Body of pancreas (tissue), 4 donors: Measurements from ENCODE around the gene TMED4. TPM values are rescaled to one million over a fixed set of nuclear protein-coding genes. Genes with fewer than 3 reads are reported as not detected.

Experiments used
- ATAC-seq: fragments of 150-250 bp; one replicate; pipeline ENCODE4 v1.9.1; 2016
- DNase-seq, 4 donors: peaks; one replicate each; pipeline ENCODE4 v3.0.0-alpha.2; 2019
- H3K27ac ChIP-seq, 4 donors: fragments of 200-600 bp; sonication (generic); 1 replicate in 3 of 4; 2 replicates in 1 of 4; pipeline versions ENCODE4 v1.5.1 to v1.6.1; 2016 to 2019; ENCODE audit warnings: mild to moderate bottlenecking in 1 of 4, mixed read lengths in 1 of 4, moderate library complexity in 1 of 4
- H3K27me3 ChIP-seq, 2 donors: fragments of 200-600 bp; sonication (generic); one replicate each; pipeline ENCODE4 v1.6.0; 2016; ENCODE audit warnings: mild to moderate bottlenecking in 1 of 2
- H3K36me3 ChIP-seq, 2 donors: fragments of 200-600 bp; sonication (generic); replicated peaks in 1 of 2; 2 replicates each; pipeline ENCODE4 v1.5.1; 2016; ENCODE audit warnings: low read depth in 2 of 2; ENCODE audit not compliant: insufficient read depth in 1 of 2
- H3K4me1 ChIP-seq: fragments of 200-600 bp; sonication (generic); one replicate; pipeline ENCODE4 v1.6.0; 2016
- H3K4me3 ChIP-seq, 2 donors: fragments of 200-600 bp; sonication (generic); 1 replicate in 1 of 2; 2 replicates in 1 of 2; pipeline ENCODE4 v1.5.1; 2016 to 2019
- H3K9me3 ChIP-seq, 3 donors: fragments of 200-600 bp; sonication (generic); 1 replicate in 2 of 3; 2 replicates in 1 of 3; pipeline ENCODE4 v1.5.1; 2016
- CTCF ChIP-seq, 7 experiments: fragments of 450-650 bp in 4 of 7; fragments of 200-600 bp in 3 of 7; sonication (generic) in 3 of 7; IDR thresholded peaks; one replicate each; pipeline ENCODE4 v1.5.1; 2016 to 2019; ENCODE audit warnings: antibody characterized with exemption in 7 of 7
- POLR2A ChIP-seq, 3 donors: fragments of 450-650 bp; IDR thresholded peaks; one replicate each; pipeline ENCODE4 v1.6.1; 2016; ENCODE audit warnings: antibody characterized with exemption in 3 of 3, mild to moderate bottlenecking in 2 of 3
- WGBS, 2 donors: methylation state at CpG; one replicate each; pipeline ENCODE4 v1.1.5; 2017; 5-methylcytosine and 5-hydroxymethylcytosine counted together
- intact Hi-C: fragments of 100-400 bp; cut with DNase I; formaldehyde crosslinking; loops from one replicate; pipeline ENCODE4 v1.15.1; 2023
- total RNA-seq, 2 donors: library from RNA; depleted of rRNA; stranded (reverse); fragments of >200 nt; gene quantifications; one replicate each; pipeline ENCODE4 v1.1.0, GENCODE V29; 2016

The TMED4 gene
- total RNA-seq, 2 donors from 2014 or later = 52.4 to 65.6 TPM

- intact Hi-C loops = no loop called here
- DNase-seq (no peak), ATAC-seq (no peak)
- 77 to 83% methylated on average over 5 of the region's 5 CpGs for WGBS, 2 donors
- Histone ChIP-seq H3K27ac (peak overlapping the region in 2 of 4 donors; percentile 14 to 73), H3K27me3 (no peaks in the 10 kb centered on the region), H3K4me3 (no peak overlapping the region), H3K36me3 (no peaks in the 10 kb centered on the region), H3K4me1 (peaks cover 40% of the 10 kb centered on the region), H3K9me3 (no peaks in the 10 kb centered on the region)
- TF ChIP-seq POLR2A (IDR thresholded peaks at IDR 0.05) (no peak), CTCF (IDR thresholded peaks at IDR 0.05) (no peak)
These were observed 39.7 kb upstream of the TMED4 start for GRCh38 chr7:44621750-44622103.

DNA sequence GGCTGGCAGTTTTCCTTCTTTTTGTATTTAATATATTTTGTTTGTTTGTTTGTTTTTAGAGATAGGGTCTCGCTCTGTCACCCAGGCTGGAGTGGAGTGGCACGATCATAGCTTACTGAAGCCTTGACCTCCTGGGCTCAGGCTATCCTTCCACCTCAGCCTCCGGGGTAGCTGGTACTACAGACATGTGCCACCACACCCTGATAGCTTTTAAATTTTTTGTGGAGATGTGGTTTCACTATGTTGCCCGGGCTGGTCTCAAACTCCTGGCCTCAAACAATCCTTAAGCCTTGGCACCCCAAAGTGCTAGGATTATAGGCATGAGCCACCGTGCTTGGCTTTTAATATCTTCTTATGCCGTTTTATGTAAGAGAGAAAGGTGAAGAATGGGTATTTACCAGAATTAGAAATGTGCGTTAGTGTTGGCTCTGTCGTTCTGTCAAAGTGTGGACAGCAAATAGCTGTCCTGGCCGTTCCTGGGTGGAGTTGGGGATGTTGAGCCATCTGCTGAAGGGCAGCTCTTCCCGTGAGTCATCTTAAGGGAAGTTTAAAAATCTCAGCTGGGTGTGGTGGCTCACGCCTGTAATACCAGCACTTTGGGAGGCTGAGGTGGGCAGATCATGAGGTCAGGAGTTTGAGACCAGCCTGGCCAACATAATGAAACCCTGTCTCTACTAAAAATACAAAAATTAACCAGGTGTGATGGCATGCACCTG is 39.2 kb upstream of the TMED4 start:
- intact Hi-C loops = no loop called here
- Histone ChIP-seq H3K4me1 (peaks cover 40% of the 10 kb centered on the region), H3K27me3 (no peaks in the 10 kb centered on the region), H3K36me3 (no peaks in the 10 kb centered on the region), H3K4me3 (no peak overlapping the region), H3K9me3 (no peaks in the 10 kb centered on the region), H3K27ac (peak overlapping the region in 2 of 4 donors; percentile 14 to 73)
- no peak for DNase-seq
- no peak for ATAC-seq
- TF ChIP-seq CTCF (IDR thresholded peaks at IDR 0.05) = no peak
- no peak for TF ChIP-seq POLR2A (IDR thresholded peaks at IDR 0.05)
- 67 to 75% methylated on average over 9 to 11 of the region's 11 CpGs for WGBS, 2 donors

DNA sequence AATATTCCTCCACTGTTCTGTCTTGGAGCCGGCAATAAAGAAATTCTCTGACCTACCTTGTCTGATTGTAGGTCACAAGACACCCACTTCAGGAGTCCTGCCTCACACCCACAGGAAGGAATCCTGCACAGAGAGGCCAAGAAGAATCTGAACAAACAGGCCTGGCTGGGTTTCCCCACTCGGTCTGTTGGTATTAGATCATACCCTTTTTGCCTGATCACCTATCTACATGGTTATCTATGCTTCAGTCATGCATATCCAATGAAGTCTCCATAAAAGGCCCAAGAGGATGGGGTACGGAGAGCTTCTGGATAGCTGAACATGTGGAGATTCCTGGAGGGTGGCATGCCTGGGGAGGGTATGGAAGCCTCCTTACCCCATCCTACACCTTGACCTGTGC is 36.7 kb upstream of the TMED4 start:
- peak overlapping the region in 1 of 4 donors; percentile 11 for H3K27ac ChIP-seq
- whole genome bisulfite sequencing, 2 donors = 42 to 69% methylated on average over 3 of the region's 3 CpGs
- DNase-seq (no peak), ATAC-seq (no peak)
- no peaks in the 10 kb centered on the region for H3K9me3 ChIP-seq
- TF ChIP-seq POLR2A (IDR thresholded peaks at IDR 0.05) = no peak
- TF ChIP-seq CTCF (IDR thresholded peaks at IDR 0.05) = no peak
- H3K4me3 ChIP-seq = no peak overlapping the region
- peaks cover 38% of the 10 kb centered on the region for H3K4me1 ChIP-seq
- no peaks in the 10 kb centered on the region for H3K36me3 ChIP-seq
- intact Hi-C loops = no loop called here
- H3K27me3 ChIP-seq = no peaks in the 10 kb centered on the region

GRCh38 chr7:44618045-44618444 is 36.0 kb upstream of the TMED4 start:
- H3K4me1 ChIP-seq = peaks cover 36% of the 10 kb centered on the region
- no peaks in the 10 kb centered on the region for H3K9me3 ChIP-seq
- H3K27me3 ChIP-seq = no peaks in the 10 kb centered on the region
- no peaks in the 10 kb centered on the region for H3K36me3 ChIP-seq
- intact Hi-C loops = no loop called here
- TF ChIP-seq POLR2A (IDR thresholded peaks at IDR 0.05) = no peak
- no peak for TF ChIP-seq CTCF (IDR thresholded peaks at IDR 0.05)
- ATAC-seq (no peak), DNase-seq (no peak)
- whole genome bisulfite sequencing, 2 donors = 88 to 92% methylated on average over 1 of the region's 1 CpG
- no peak overlapping the region for H3K4me3 ChIP-seq
- H3K27ac ChIP-seq = no peak overlapping the region
